OCI-LY1 (cell line): ENCODE measurements around the gene PAQR8.

Experiments used
- H2AFZ ChIP-seq: fragments of 200-600 bp; sonication (generic), shearing (Covaris generic); 2 replicates; pipeline ENCODE4 v1.6.0; 2014; ENCODE audit warnings: antibody characterized with exemption, mild to moderate bottlenecking, low read length
- H3F3A ChIP-seq: fragments of 200-600 bp; sonication (generic), shearing (Covaris generic); 2 replicates; pipeline ENCODE4 v1.6.0; 2014; ENCODE audit warnings: mild to moderate bottlenecking, antibody characterized with exemption, low read length, moderate library complexity; ENCODE audit not compliant: insufficient read depth
- H3K27ac ChIP-seq: fragments of 200-600 bp; sonication (generic); 2 replicates; pipeline ENCODE4 v1.5.1; 2014; ENCODE audit warnings: low read length, mixed run types, mild to moderate bottlenecking, low read depth; ENCODE audit not compliant: poor library complexity, severe bottlenecking
- H3K27me3 ChIP-seq: fragments of 200-600 bp; sonication (generic); 2 replicates; pipeline ENCODE4 v1.6.0; 2014; ENCODE audit warnings: antibody characterized with exemption, mild to moderate bottlenecking, low read length, moderate library complexity; ENCODE audit not compliant: insufficient read depth
- H3K36me3 ChIP-seq: fragments of 200-600 bp; sonication (generic); 2 replicates; pipeline ENCODE4 v1.6.1; 2014; ENCODE audit warnings: mild to moderate bottlenecking, antibody characterized with exemption, low read length, moderate library complexity, mixed read lengths; ENCODE audit not compliant: insufficient read depth
- H3K4me1 ChIP-seq: fragments of 200-600 bp; sonication (generic); 2 replicates; pipeline ENCODE4 v1.5.1; 2014; ENCODE audit warnings: mild to moderate bottlenecking, low read length, moderate library complexity; ENCODE audit not compliant: insufficient read depth, severe bottlenecking
- H3K4me2 ChIP-seq: fragments of 200-600 bp; sonication (generic), shearing (Covaris generic); 2 replicates; pipeline ENCODE4 v1.6.1; 2014; ENCODE audit warnings: low read length
- H3K4me3 ChIP-seq: fragments of 200-600 bp; sonication (generic); 2 replicates; pipeline ENCODE4 v1.5.1; 2014; ENCODE audit warnings: low read length, low read depth, mild to moderate bottlenecking, mixed read lengths; ENCODE audit not compliant: poor library complexity, severe bottlenecking
- H3K79me2 ChIP-seq: fragments of 200-600 bp; shearing (Covaris generic); 2 replicates; pipeline ENCODE4 v1.6.1; 2016; ENCODE audit warnings: mixed run types, low read length, mixed read lengths; ENCODE audit not compliant: insufficient read depth
- H3K9ac ChIP-seq: fragments of 200-600 bp; sonication (generic), shearing (Covaris generic); 2 replicates; pipeline ENCODE4 v1.6.1; 2014; ENCODE audit warnings: mild to moderate bottlenecking, low read length, mixed read lengths
- H3K9me2 ChIP-seq: fragments of 200-600 bp; sonication (generic), shearing (Covaris generic); 2 replicates; pipeline ENCODE4 v1.6.1; 2014; ENCODE audit warnings: low read depth, mild to moderate bottlenecking, low read length, mixed read lengths
- H3K9me3 ChIP-seq: fragments of 200-600 bp; shearing (Covaris generic); 2 replicates; pipeline ENCODE4 v1.6.1; 2014; ENCODE audit warnings: low read length, mixed read lengths
- H4K20me1 ChIP-seq: fragments of 200-600 bp; sonication (generic), shearing (Covaris generic); 2 replicates; pipeline ENCODE4 v1.6.0; 2016; ENCODE audit warnings: mild to moderate bottlenecking, low read length; ENCODE audit not compliant: insufficient read depth
- EZH2 ChIP-seq: fragments of 200-600 bp; sonication (generic), shearing (Covaris generic); IDR thresholded peaks from 2 replicates; pipeline ENCODE4 v1.8.0; 2017; ENCODE audit warnings: borderline replicate concordance, mixed run types, mild to moderate bottlenecking, antibody characterized with exemption, low read length, moderate library complexity, mixed read lengths
- TF ChIP-seq, protein P1 (sequence below): fragments of 200-600 bp; sonication (generic), shearing (Covaris generic); IDR thresholded peaks from 2 replicates; pipeline ENCODE4 v1.5.1; 2017; ENCODE audit warnings: mild to moderate bottlenecking, antibody characterized with exemption, low read length, moderate library complexity, mixed read lengths

PAQR8 gene

DNA sequence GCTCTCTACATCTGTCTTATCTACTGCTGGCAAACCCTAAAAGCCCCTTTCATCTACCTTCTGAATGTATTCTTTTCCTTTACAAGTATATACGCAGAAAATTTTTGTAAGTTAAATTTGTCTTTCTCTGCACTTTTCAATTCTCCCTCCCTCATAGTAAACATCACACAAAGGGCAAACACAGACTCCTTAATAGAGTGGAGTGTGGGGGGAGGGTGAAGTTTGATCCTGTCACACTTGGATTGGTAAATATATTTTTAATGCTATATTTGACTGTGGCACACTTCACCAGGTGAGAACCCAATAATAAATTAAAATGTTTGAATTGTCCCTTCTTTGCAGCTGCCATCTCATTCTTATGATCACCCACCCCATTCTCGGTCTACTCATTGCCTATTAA is 33.2 kb upstream of the PAQR8 start:
- H3K4me3 ChIP-seq = no peak overlapping the region
- H3K9me3 ChIP-seq = no peaks in the 10 kb centered on the region
- H3K4me1 ChIP-seq = peaks cover 11% of the 10 kb centered on the region
- H3K79me2 ChIP-seq = no peaks in the 10 kb centered on the region
- no peaks in the 10 kb centered on the region for H4K20me1 ChIP-seq
- no peak overlapping the region for H3K9ac ChIP-seq
- H3K9me2 ChIP-seq = no peaks in the 10 kb centered on the region
- H3F3A ChIP-seq = no peaks in the 10 kb centered on the region
- no peak overlapping the region for H3K27ac ChIP-seq
- H3K4me2 ChIP-seq = no peak overlapping the region
- no peaks in the 10 kb centered on the region for H3K27me3 ChIP-seq
- no peak overlapping the region for H2AFZ ChIP-seq
- TF ChIP-seq EZH2 = no peak
- TF ChIP-seq, protein P1, sequence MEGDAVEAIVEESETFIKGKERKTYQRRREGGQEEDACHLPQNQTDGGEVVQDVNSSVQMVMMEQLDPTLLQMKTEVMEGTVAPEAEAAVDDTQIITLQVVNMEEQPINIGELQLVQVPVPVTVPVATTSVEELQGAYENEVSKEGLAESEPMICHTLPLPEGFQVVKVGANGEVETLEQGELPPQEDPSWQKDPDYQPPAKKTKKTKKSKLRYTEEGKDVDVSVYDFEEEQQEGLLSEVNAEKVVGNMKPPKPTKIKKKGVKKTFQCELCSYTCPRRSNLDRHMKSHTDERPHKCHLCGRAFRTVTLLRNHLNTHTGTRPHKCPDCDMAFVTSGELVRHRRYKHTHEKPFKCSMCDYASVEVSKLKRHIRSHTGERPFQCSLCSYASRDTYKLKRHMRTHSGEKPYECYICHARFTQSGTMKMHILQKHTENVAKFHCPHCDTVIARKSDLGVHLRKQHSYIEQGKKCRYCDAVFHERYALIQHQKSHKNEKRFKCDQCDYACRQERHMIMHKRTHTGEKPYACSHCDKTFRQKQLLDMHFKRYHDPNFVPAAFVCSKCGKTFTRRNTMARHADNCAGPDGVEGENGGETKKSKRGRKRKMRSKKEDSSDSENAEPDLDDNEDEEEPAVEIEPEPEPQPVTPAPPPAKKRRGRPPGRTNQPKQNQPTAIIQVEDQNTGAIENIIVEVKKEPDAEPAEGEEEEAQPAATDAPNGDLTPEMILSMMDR = no peak
- H3K36me3 ChIP-seq = no peaks in the 10 kb centered on the region

DNA sequence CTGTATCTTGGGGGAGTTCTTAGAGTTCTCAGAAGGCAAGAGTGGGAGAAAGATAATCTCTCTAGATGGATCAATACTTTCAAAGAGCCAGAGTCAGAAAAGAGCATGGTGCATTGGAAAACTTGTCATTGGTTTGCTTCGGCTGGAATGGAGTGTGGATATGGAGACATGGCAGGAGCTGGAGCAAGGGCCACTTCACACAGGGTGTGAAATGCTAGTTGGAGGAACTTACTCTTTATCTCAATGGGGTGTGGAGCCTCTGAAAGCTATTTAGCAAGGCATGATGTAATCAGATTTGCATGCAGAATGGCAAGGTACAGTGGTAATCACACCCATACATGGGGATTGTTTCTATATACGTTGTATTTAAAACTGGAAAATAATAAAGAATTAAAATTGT is 31.5 kb upstream of the PAQR8 start:
- Histone ChIP-seq H4K20me1 (no peaks in the 10 kb centered on the region), H3K9me2 (no peaks in the 10 kb centered on the region), H3K9me3 (no peaks in the 10 kb centered on the region), H3F3A (no peaks in the 10 kb centered on the region), H3K4me3 (no peak overlapping the region), H3K27ac (no peak overlapping the region), H3K79me2 (no peaks in the 10 kb centered on the region), H3K36me3 (no peaks in the 10 kb centered on the region), H3K4me2 (no peak overlapping the region), H3K9ac (no peak overlapping the region), H2AFZ (no peak overlapping the region), H3K4me1 (peaks cover 11% of the 10 kb centered on the region), H3K27me3 (no peaks in the 10 kb centered on the region)
- TF ChIP-seq, protein P1 = no peak
- TF ChIP-seq EZH2 = no peak

DNA sequence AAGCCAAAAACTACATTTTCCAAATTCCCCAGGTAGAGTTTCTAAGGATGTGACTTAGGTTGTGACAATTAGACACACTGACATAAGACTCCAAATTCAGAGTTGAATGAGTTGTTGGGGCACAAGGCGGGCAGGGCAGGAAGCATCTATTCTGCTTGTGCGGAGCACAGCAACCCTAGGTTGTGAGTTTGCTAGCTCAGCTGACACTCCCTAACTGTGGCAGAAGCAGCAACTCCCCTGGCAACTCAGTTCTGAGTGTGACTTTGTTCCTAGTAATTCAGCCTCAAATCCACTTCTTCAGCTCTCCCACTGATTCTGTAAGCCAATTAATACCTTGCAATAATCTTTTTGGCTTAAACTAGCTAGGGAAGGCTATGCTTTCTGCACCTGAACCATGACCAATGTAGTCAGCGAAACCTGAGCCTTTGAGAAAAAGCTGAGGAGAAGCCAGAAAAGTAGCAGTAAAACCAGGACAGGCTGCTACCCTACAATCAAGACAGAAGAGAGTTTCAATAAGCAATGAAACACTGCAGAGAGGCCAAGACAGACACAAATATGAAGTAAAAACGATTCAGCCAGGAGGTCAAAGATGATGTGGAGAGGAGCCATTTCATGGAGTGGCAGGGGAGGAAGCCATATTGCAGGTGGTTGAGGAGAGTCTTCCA is 30.0 kb upstream of the PAQR8 start:
- H2AFZ ChIP-seq = no peak overlapping the region
- no peaks in the 10 kb centered on the region for H3K9me2 ChIP-seq
- peaks cover 11% of the 10 kb centered on the region for H3K4me1 ChIP-seq

More for the DNA sequence above, 30.0 kb upstream of the PAQR8 start:
- Histone ChIP-seq H3K36me3 (no peaks in the 10 kb centered on the region), H3K4me2 (no peak overlapping the region), H3K79me2 (no peaks in the 10 kb centered on the region), H3K9ac (no peak overlapping the region), H4K20me1 (no peaks in the 10 kb centered on the region), H3F3A (no peaks in the 10 kb centered on the region), H3K9me3 (no peaks in the 10 kb centered on the region), H3K27me3 (no peaks in the 10 kb centered on the region), H3K4me3 (no peak overlapping the region), H3K27ac (no peak overlapping the region)
- TF ChIP-seq EZH2 = no peak
- TF ChIP-seq, protein P1 = no peak
